Measurements from ENCODE around the gene DBET.
"Not testable (repeated sequence)": the region's sequence is repeated elsewhere in the genome, so short reads cannot be mapped to it uniquely, and the experiment has no call there.

DBET gene

GRCh38 chr4:190049378-190050239 is 14.7 kb upstream of the DBET start:
- DNase-seq (ENCODE audit: low spot score), result not testable (repeated sequence)

- not testable (repeated sequence) for DNase-seq (ENCODE audit: low spot score)
These were observed 5.3 kb upstream of the DBET start for GRCh38 chr4:190058997-190059396.

GRCh38 chr4:190064805-190065204 is 503 bp downstream of the DBET start:
- DNase-seq (ENCODE audit: low spot score), result not testable (repeated sequence)

GRCh38 chr4:190068351-190068750 is 4.0 kb downstream of the DBET start:
- not testable (repeated sequence) for DNase-seq (ENCODE audit: low spot score)

GRCh38 chr4:190093052-190093451 is 28.8 kb downstream of the DBET start:
- DNase-seq (ENCODE audit: low spot score), result not testable (repeated sequence)

GRCh38 chr4:190094031-190094430 is 29.7 kb downstream of the DBET start:
- DNase-seq (ENCODE audit: low spot score), result not testable (repeated sequence)

- not testable (repeated sequence) for DNase-seq (ENCODE audit: low spot score)
These were observed 31.0 kb downstream of the DBET start for GRCh38 chr4:190095335-190095734.

GRCh38 chr4:190099605-190100004 is 35.3 kb downstream of the DBET start:
- not testable (repeated sequence) for DNase-seq (ENCODE audit: low spot score)

- not testable (repeated sequence) for DNase-seq (ENCODE audit: low spot score)
These were observed 37.2 kb downstream of the DBET start for GRCh38 chr4:190101525-190101924.

GRCh38 chr4:190106191-190106590 is 41.9 kb downstream of the DBET start:
- not testable (repeated sequence) for DNase-seq (ENCODE audit: low spot score)

GRCh38 chr4:190106611-190107480 is 42.5 kb downstream of the DBET start:
- DNase-seq (ENCODE audit: low spot score), result not testable (repeated sequence)

GRCh38 chr4:190107766-190108485 is 43.6 kb downstream of the DBET start:
- not testable (repeated sequence) for DNase-seq (ENCODE audit: low spot score)

GRCh38 chr4:190108756-190109155 is 44.5 kb downstream of the DBET start:
- DNase-seq (ENCODE audit: low spot score), result not testable (repeated sequence)

GRCh38 chr4:190109390-190110011 is 45.2 kb downstream of the DBET start:
- not testable (repeated sequence) for DNase-seq (ENCODE audit: low spot score)

GRCh38 chr4:190110033-190110432 is 45.7 kb downstream of the DBET start:
- DNase-seq (ENCODE audit: low spot score), result not testable (repeated sequence)

- not testable (repeated sequence) for DNase-seq (ENCODE audit: low spot score)
These were observed 46.4 kb downstream of the DBET start for GRCh38 chr4:190110570-190111295.

GRCh38 chr4:190112879-190113278 is 48.6 kb downstream of the DBET start:
- not testable (repeated sequence) for DNase-seq (ENCODE audit: low spot score)

- DNase-seq (ENCODE audit: low spot score), result not testable (repeated sequence)
These were observed 50.7 kb downstream of the DBET start for GRCh38 chr4:190114991-190115390.

Data from AG08395 (cell line).